NCI-H2227 (cell line): ENCODE results near the gene TIAM1.

Source experiments
- DNase-seq: peaks from one replicate; lab custom pipeline; 2025; ENCODE audit not compliant: unreplicated experiment; lab: John Stamatoyannopoulos, UW

The TIAM1 gene

GRCh38 chr21:31356440-31356839 is 12.4 kb upstream of the TIAM1 start:
- no peak for DNase-seq

- DNase-seq: no peak
Observed at GRCh38 chr21:31354604-31355443, 10.8 kb upstream of the TIAM1 start.

GRCh38 chr21:31354122-31354521 is 10.1 kb upstream of the TIAM1 start:
- no peak for DNase-seq

DNA sequence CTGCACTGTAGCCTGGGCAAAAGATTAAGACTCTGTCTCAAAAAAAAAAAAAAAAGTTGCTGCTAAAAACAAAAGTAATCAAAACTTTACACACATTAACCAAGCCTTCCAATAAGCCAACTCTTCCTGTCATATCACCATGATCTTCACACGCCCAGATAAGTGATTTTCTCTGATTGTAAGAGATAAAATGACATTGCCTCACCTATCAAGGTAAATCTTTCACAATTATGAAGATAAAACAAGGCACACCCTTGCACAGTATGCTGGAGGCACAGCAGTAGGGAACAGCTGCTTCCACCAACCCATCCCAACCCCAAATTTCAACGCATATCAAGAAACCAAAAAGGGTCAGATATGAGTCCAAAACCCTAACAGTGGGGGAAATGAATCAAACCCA is 8.8 kb upstream of the TIAM1 start:
- DNase-seq: no peak

- DNase-seq: no peak
Observed at GRCh38 chr21:31351960-31352359, 7.9 kb upstream of the TIAM1 start.

DNA sequence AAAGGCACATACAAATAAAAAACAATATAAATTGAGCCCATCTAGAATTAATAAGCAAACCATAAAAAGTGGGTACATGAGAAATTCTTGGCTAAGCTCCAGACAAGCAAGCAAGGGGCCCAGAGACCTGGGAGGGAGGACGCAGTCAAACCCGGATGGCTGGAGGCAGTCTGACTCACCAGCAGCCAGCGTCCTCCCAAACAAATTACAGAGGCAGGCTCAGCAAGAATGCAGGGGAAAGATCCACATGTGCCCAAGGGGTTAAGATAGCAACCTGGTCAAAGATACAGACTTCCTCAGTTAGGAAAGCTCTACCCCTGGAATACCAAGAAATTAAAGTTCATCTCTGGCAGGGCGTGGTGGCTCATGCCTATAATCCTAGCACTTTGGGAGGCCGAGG is 7.4 kb upstream of the TIAM1 start:
- no peak for DNase-seq

- no peak for DNase-seq
Observed at GRCh38 chr21:31349208-31349607, 5.1 kb upstream of the TIAM1 start.

DNA sequence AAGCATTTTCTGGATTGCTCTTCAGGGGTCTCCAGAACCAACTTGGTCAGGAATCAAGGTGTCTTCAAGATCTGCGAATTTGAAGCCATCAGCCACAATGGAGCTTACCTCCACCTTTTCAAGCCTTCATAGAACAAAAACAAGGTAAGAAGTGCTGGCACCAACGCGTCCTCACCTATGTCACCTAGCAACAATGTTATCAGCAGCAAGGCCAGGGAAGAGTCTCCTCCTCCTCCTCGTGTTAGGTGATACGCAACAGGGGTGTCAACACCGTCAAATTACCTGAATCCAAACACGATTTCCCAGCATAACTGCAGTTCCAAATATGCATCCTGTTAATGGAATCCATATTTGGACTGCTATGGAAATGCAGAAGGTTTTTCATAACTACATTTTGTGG is 4.1 kb upstream of the TIAM1 start:
- no peak for DNase-seq

GRCh38 chr21:31347435-31348032 is 3.5 kb upstream of the TIAM1 start:
- DNase-seq: peak; percentile 64

DNA sequence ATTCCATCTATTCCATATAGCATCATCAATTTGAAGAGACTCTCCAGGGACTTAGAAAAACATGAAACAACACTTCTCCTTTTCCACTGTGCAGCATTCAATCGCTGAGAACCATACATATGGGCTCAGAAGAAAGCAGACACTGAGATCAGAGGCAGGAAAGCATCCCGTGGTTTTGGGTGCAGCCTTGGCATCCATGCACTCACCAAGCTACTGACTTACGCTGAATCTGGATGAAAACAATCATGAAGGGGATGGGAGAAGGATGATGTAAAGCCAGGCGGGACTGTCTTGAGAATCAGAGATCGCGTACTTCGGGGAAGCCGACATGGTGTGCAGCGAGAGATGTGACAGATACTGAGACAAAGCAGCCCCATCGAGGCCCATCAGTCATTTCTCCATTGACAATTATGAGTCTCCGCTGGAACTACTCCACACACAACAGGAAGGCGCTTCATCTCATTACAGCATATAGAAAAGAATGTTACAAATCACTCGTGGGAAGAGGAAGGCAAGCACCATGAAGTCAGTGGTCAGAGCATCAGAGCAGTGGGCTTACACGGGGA is 2.3 kb upstream of the TIAM1 start:
- DNase-seq: no peak

DNA sequence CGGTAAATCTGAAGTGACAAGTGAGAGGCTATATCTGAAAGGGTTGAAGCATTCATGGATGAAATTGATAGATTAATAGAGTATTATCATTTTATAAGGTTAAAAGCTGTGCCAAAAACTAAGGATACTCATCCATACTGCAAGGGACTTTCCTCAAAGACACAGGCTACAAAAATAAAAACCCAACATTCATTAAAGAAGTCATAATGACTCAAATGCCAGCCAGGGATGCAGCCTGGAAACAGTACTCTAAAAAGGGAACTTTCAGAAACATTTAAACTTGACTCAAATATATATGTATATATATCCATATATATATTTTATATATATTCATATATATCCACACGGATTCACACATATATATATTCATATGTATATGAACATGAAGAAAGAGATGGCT is 1.1 kb upstream of the TIAM1 start:
- DNase-seq: no peak

DNA sequence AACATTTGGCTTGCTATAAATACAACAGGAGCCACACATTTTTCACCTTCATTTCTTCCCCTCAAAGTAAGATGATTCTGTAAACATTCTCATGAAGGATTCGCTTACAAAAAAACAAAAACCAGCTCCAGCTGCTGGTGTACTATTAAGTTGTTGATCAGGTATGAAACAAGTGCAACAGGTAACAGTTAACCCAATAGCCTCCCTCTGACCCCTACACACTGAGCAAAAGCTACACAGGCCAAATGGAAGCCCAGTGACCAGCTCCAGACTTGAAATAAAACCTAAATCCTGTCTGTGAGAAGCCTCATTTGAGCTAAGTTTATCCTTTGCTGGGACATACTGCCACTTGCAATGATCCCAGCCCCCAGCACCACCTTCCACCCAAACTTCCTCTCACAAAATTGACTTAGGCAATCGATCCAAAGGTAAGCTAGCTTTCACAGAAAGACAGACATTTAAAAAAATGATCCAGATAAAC is 991 bp downstream of the TIAM1 start:
- DNase-seq: no peak

- no peak for DNase-seq
Observed at GRCh38 chr21:31342348-31342747, 1.7 kb downstream of the TIAM1 start.

- DNase-seq: no peak
Observed at GRCh38 chr21:31340942-31341487, 3.0 kb downstream of the TIAM1 start.

DNA sequence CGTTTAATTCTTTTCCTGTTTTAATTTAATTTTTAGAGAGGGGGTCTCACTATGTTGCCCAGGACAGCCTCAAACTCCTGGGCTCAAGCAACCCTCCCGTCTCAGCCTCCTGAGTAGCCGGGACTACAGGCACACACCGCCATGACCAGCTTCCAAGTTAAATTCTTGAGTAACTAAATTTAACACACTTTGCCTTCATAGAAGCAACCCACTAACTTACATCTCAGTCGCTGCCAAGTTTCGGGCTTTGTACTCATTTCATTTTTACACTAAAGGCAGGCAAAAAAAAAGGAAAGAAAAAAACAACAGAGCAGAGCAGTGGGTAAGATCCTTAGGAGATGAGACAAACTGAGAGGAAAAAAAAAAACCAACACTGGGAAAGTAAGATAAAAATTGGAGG is 3.5 kb downstream of the TIAM1 start:
- no peak for DNase-seq

DNA sequence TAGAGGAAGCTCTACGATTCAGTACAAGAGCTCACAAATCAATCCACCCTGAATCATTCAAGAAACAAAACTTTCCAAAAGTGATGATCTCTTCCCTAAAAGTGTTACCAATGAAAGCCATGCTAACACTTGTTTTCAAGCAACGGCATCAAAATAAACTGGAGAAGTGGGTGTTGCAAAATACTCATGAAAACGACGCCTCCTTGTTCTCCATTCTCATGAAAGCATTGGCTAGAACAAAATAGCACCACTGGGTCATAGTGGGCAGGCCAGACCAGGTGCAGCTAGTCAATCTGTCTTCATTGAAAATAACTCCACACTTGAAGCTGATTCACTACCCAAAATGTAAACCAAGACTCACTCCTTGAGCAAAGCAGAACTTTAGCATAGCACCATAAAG is 4.3 kb downstream of the TIAM1 start:
- no peak for DNase-seq

DNA sequence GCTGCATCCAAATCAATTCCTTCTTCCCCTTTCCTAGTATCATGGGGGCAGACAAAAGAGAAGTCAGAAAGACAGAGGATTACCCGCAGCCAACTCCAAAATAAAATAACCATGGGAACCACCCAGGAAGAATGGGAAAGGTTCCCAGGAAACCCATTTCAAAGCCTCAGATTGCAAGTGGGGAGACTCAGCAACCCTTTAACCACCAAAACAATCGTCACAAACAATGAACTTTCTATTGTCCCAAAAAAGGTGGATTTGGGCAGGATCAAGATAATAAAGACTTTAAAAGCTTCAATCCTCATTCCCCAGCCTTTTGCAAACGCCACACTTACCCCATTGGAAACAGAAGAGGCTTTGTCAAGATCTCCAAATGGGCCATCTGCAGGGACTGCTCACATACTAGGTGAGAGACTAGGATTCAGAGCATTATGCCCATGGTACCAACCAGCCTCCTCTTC is 5.1 kb downstream of the TIAM1 start:
- no peak for DNase-seq

DNA sequence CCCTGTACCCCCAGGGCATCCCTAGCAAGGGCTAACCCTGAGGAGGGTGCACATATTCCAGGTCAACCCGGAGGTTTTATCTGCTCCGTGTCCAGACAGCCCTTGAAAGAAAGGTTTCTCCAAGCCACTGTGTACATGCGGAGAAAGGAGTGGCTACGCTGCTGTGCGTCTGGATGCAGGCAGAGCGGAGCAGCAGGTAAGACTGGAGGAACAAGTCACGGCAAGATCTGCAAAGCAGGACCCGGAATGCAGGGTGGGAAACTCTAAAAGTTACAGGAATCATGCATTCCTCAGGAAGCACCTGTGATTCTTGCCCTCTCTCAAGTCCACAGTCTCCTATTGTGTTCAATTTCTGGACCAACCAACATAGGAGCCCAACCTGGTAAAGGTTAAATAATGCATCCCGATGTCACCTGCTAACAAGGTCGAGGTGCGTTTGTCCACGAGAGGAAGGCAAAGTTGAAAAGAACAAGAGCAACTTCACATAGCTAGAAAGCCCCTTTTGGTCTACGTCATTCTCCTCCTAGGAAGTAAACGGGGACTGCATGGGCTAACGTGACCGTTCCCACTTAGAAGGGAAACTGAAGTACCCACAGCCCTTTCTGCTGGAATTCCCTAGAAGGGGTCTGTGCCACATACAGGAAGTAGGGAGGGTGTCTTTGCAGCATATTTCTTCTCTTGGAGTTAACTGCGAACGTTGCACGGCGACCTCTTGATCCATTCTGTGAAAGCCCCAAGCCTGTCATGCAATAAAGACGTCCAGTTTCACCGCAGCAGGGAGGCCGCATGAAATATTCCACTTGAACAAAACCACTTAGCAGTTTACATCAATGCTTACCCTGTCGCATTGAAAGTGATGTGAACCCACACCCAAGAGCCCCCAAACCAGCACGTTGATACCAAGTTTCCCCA is 5.8 kb downstream of the TIAM1 start:
- no peak for DNase-seq

- DNase-seq: no peak
Observed at GRCh38 chr21:31337086-31337485, 7.0 kb downstream of the TIAM1 start.

DNA sequence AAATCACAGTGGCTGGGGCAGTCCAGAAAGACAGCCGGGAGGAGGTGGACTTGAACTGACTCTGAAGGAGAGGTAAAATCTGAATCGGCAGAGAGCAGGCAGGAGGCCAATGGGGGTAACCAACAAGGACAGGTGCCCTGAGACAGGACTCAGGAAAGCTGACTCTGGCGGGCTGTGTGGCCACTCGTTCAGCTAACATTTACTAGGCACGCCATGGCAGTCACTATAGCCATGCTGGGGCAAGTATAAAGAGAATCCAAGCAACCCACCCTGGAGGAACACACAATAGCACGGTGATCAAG is 7.4 kb downstream of the TIAM1 start:
- DNase-seq: no peak
